Mammary epithelial cell (primary cell): Measurements from ENCODE around the gene C7orf57.

Experiments used
- CTCF ChIP-seq, 2 donors: IDR thresholded peaks in 1 of 2; conservative IDR thresholded peaks in 1 of 2; 2 replicates each; pipeline ENCODE4 v1.5.1; 2011 to 2012; ENCODE audit warnings: inconsistent platforms in 2 of 2, low read length in 2 of 2, mild to moderate bottlenecking in 2 of 2, control low read depth in 1 of 2, low read depth in 1 of 2; ENCODE audit not compliant: insufficient read depth in 1 of 2; ENCODE audit errors: extremely low read depth in 1 of 2
- EZH2 ChIP-seq: IDR thresholded peaks from 2 replicates; pipeline ENCODE4 v1.6.1; 2012; ENCODE audit warnings: low read length, inconsistent platforms, borderline replicate concordance

GRCh38 chr7:48011951-48012350 is 23.4 kb upstream of the C7orf57 start:
- TF ChIP-seq CTCF (conservative IDR thresholded peaks at IDR 0.05 in 1 of 2, IDR thresholded peaks at IDR 0.05 in 1 of 2; ENCODE audit: extremely low read depth in 1 of 2, insufficient read depth in 1 of 2, low read depth in 1 of 2, low read length in 2 of 2): no peak
- TF ChIP-seq EZH2: no peak
